GM21515 (cell line): ENCODE results near the gene VPS13D.
A peak's percentile ranks its signal among the peaks of the same experiment; 100 is the strongest.

Experiments used
- ATAC-seq: cut with Tn5 transposase; IDR thresholded peaks from one replicate; pipeline ENCODE4 v1.9.1; 2021; ENCODE audit not compliant: unreplicated experiment

VPS13D gene

GRCh38 chr1:12417389-12417788 is 187.6 kb downstream of the VPS13D start:
- ATAC-seq = no peak

DNA sequence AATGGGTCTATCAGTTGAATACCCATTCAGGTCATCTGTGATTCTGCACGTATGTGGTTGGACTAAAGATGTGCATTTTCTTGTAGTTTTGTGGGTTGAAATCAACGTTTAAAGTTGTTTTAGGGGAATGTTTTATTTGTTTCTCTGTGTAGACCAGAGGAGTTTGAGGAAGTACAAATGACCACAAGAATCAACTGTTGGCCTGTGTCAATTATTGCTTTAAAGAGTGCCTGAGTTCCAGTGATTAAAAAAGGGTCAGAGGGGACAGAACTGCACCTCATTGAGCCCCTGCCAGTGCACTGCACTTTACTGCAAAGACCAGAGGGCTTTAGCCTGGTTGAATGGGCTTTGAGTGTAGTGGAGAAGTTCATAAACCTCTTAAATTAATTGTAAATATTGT is 190.3 kb downstream of the VPS13D start:
- ATAC-seq = no peak

GRCh38 chr1:12422488-12422887 is 192.7 kb downstream of the VPS13D start:
- ATAC-seq = no peak

- ATAC-seq = no peak
Observed at GRCh38 chr1:12424087-12424529, 194.3 kb downstream of the VPS13D start.

- no peak for ATAC-seq
Observed at GRCh38 chr1:12424793-12425192, 195.0 kb downstream of the VPS13D start.

DNA sequence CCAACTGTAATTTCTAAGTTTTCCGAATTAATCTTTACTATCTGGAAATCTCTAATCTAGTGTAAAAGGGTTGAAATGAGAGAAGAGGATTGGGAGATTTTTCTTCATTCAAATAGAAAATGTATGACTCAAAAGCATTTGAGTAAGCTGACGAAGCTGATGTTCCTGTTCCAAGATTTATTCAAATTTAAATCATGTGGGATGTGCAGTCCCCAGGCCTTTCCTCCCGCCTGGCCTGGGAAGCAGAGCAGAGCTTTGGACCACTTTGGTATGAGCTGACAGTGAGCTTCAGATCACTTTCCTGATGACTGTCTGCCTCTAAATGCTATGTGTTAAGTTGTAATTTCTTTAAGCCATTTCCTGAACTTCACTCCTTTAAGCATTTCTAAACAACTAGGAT is 196.2 kb downstream of the VPS13D start:
- no peak for ATAC-seq

DNA sequence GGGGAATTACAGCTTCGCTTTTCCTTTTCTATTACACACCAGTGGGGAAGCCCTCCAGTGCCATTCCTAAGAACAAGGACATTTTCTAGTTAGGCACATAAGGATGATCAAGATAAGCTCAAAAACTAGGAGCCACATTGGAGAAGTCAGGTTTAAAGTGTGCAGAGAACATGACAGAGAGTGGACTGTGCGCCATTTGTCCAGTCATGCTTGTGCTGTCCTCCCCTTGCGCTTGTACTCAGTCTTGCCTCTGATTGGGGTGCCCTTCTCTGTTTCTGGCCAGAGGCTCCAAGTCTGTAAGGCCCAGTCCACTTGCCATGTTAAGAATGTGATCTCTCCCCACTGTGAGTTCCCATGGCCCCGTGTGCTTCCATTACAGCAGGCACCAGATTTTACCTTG is 198.5 kb downstream of the VPS13D start:
- ATAC-seq = no peak

GRCh38 chr1:12430525-12430924 is 200.7 kb downstream of the VPS13D start:
- ATAC-seq = no peak

DNA sequence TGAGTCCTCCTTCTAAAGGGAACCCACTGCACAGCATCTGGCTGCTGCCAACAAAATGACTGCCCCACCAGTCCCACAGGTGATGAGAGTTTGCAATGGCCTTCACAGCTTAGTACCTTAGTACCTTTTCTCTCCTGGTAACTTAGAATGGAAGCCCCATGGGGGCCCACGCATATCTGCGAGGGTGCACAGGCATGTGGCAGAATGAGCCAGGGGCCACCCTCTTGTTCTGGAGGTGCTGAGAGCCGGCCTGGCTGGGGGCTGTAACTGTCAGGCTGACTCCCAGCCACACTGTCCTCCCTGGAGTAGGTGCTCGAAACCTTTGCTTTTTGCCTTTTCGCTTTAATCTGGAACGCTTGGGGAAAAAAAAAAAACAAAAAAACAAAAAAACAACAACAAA is 203.1 kb downstream of the VPS13D start:
- no peak for ATAC-seq

- ATAC-seq = no peak
Observed at GRCh38 chr1:12433323-12434053, 203.7 kb downstream of the VPS13D start.

DNA sequence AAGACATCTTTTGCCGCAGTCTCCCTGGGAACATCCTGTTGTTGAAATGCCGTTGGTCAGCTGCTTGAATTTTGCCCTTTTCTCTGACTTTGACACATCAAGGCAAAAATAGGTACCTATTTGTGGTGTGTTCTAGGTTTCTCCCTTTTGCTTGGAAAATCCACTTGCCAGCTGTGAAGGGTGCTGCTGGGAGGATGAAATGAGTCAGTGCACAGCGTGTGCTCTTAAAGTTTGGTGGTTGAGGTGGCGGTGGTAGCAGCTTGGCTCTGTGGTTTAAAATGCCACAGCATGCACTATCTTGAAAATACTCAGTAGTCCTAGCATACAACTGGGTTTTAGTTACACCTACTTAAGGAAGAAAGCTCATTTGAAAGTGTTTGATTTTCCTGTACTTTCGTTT is 204.3 kb downstream of the VPS13D start:
- no peak for ATAC-seq

DNA sequence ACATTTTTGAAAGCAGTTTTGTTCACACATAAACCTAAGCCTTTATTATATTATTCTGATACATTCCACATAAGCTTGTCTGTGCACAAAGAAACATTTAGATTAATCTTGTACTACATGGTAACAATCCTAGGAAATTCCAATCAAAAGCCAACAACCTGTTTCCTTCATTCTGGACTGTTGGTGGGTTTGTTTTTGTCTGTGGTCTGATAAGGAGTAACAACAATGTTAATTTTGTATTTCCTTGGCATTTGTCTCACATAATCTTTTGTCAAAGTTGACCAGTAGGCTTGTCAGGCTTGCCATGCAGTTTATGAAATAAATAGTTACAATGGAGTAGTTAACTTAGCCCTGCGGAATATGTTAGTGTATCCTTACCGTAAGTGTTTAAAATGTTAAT is 204.9 kb downstream of the VPS13D start:
- no peak for ATAC-seq

GRCh38 chr1:12435639-12436344 is 206.0 kb downstream of the VPS13D start:
- ATAC-seq = peak; percentile 68

DNA sequence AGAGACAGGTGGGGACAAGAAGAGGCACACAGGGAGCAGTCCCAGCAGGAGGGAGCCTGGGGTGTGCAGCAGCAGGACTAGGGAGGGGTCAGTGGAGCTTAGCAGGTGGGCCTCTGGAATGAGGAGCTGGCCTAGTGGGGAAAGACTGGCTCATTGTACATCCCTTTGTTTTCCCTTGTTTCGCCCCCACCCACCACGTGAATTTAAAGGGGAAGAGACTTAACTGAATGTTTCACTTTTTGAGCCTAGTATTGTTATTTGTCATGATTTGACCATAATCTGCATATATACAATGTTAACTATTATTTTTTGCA is 206.5 kb downstream of the VPS13D start:
- ATAC-seq = no peak

- no peak for ATAC-seq
Observed at GRCh38 chr1:12436817-12437599, 207.2 kb downstream of the VPS13D start.

DNA sequence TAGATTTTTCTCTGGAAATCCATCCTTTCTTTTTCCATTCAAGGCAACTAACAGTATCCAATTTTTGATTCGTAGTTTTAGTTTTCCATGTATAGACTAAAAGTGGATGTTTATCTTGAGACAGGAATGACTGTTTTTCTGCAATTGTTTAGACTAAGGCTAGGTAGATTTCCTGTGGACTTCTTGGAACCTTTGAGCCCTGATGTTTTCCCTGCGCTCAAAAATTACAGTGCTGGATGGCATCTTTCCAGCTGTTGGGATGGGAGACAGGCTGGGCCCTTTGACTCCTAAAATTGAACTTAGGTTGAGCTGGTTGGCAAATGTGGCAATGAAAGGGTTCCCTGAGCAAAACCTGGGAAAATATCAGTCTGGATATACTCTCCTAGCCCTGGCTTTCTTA is 207.8 kb downstream of the VPS13D start:
- ATAC-seq = no peak

DNA sequence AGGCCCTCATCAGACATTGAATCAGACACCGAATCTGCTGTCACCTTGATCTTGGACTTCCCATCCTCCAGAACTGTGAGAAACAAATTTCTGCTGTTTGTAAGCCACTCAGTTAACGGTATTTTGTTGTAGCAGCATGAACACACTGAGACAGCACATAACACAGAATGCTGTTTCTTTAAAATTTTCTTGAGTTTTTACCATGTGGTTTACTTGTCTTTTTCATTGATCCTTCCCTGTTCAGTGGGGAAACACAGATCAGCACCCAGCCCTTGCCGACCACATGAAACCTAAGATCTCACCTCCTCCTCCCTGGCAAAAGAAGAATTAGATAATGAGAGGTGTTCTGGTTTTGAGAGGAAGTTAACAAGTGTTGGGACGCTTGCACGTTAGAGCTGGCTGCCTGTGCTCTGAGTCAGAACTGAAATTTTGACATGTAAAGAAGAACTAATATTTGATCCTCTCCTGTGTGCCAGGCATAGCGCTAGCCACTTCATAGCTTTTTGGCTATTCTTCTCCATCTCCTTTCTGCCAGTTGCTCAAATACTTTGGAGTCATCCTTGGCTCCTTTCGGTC is 208.6 kb downstream of the VPS13D start:
- no peak for ATAC-seq

- no peak for ATAC-seq
Observed at GRCh38 chr1:12439073-12439472, 209.2 kb downstream of the VPS13D start.

DNA sequence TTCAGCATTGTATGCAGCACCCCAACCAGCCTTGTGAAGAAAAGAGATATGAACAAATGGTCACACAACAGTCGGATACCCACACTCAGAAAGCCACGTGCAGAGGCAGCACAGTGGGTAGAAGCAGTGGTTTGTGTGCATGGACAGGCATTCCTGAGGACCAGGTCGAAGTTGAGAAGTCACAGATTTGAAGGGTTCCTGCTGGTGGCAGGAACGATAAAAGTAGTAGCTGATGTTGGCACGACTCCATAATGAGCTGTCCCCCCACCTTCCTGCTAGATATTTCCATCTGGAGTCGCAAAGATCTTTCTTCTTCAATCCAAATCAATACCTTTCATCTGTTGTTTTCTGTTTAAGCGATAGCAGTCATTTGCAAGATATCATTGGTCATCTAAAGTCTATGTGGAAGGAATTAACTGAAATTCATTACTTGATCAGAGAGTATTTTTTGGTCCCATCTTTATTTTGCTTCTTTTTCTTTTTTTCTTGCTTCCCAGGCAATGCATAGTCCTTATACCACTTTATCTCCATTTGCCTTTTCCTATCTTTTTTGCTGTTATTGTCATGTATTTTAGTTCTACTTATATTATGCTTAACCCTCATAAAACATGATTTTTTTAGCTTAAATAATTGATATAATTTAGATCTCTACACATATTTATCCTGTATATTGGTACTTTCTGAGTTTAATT is 211.7 kb downstream of the VPS13D start:
- ATAC-seq = no peak

DNA sequence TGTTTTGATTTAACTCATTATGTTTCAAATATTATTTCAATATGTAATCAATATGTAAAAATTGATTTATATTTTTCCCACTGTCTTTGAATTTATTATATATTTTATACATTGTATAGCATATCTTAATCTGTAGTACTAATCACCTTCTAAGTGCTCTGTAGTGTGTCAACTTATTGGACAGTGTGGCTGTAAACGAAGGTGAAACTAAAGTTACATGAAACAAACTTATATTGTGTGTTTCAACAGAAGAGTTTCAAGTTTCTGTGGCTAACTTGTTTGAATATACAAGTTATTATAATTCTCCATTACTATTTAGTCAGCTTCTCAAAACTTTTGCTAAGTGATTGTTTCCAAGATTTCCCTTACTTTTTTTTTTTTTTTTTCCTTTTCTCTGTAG is 212.4 kb downstream of the VPS13D start:
- no peak for ATAC-seq

DNA sequence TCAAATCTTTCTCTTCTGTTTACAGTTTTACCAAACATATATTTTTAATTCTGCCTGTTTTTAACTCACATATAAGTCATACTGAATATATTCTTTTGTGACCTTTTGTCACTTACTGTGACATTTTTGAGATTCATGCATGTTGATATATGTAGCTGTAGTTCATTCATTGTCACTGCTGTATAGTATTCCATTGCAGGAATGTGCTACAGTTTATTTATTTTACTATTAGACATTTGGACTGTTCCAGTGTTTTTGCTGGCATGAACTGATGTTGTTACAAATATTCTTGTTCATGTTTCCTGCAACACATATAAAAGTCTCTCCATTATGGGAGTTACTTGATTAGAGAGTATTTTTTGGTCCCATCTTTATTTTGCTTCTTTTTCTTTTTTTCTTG is 213.3 kb downstream of the VPS13D start:
- ATAC-seq = no peak
